Posterior cingulate gyrus (tissue), 11 donors: ENCODE measurements around the gene GAB1.
A peak's percentile ranks its signal among the peaks of the same experiment; 100 is the strongest.

Source experiments
- DNase-seq, 10 donors: peaks; one replicate each; pipeline versions ENCODE4 v3.0.0 to v3.0.0-alpha.2; 2020 to 2021; ENCODE audit warnings: mixed read lengths in 3 of 10
- intact Hi-C: fragments of 100-400 bp; cut with DNase I; formaldehyde crosslinking; loops from one replicate; pipeline ENCODE4 v1.15.1; 2023

Gene GAB1

DNA sequence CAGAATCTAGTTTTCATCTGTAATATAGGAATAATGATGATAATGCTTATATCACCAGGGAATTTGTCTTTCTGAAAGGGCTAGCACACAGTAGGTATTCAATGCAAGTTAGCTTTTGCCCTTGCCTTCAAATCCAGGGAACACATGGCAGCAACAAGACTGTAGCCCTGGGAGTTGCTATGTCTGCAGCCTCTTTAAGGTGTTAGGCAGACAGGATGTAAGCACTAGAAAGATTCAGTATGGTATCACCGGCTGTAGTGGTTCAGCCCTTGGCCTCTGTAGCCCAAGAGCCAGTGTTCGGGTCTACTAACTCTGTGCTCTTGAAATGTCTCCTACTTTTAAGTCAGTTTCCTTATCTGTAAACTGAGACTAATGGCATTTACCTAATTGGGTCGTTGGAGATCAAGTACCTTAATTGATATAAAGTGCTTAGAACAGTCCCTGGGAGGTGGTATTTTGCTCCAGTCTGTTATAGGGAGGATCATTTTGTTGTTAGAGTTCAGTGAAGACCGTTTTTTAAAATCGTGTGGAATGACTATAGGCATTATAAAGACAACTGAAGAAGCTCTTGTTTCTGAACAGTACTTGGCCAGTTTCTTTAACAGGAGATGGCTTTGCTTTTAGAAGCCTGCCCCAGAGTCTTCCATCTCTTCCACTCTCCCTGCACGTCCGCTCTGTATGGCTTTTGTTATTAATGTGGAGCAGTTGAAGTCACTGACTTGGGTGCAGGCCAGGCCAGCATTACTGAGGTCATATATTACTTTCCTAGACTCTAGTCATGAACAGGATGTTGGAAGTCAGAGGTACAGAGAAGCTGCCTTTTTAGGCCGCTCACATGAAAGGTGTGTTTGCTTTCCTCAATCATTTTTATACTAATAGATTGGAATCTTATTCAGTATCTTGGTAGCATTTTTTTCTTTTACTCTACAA lies 44.8 kb downstream of the GAB1 start:
- intact Hi-C loops: no loop called here
- DNase-seq: peak in 7 of 10 donors; percentile 42 to 90 (median 62)

DNA sequence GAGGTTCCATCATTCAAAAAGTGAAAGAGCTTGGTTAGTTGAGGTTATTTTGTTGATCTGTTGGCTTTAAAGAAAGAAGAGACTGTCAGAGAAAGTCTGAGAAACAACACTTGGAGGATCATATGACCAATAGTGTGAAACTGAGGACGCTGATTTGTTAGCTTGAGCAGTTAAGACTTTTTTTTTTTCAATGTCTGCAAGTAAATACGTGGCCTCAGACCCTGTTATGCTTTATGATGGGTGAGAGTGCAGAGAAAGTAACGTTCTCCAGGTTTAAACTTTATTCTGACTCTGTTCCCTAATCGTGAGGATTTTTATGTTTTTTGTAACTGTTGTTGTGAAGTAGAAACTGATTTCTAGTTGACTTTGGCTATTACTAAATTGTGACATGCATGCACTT lies 45.9 kb downstream of the GAB1 start:
- intact Hi-C loops: no loop called here
- no peak for DNase-seq

DNA sequence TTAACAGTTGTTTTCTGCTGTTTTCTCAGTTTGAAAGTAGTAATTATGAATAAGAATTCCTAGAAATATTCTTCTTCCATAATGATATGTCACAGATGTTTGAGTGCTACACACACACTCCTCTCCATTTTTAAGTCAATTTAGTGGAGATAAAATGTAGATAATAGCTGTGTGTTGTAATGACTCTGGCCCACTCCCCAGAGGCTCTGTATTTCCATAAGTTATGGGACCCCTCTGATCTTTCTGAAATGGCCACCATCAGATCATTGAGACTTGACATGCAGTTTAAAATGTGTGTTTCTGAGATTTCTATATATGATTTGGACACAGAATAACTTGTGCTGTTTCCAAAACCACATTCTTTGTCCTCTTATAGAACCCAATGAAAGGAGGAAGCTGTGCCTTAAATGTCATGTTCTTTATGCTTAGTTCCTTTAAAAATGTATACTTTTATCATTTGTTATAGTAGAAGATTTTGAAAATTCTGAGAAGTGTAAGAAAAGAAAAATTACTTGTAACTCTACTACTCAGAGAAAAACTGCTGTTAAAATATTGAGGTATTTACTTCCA lies 46.4 kb downstream of the GAB1 start:
- no peak for DNase-seq
- intact Hi-C loops: no loop called here

DNA sequence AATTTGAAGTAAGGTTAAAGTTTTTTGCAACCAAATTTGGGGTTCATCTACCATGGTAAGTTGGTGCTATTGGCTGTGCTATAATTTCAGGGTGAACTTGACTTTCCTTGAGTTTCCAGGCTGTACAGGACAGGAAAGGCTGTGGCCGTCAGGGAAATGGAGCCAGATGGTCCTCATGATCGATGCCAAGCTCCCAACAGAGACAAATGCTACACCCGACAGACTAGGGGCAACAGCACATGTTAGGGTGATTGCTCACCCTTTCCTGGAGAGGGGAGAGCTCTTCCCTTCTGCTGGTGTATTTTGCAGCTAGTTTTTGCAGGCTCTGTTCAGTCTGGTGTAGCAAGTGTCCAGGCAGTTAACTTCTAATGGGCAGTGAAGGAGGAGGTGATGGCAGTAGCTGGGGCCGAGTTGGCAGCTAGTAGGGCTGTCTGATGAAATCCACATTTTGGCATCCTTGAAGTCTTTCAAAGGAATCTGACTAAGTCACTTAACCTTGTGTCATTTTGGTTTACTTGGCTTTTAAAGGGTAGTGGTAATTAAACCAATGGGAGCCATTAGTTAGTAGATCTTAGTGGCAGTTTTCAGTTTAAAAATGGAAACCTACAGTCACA lies 47.8 kb downstream of the GAB1 start:
- no peak for DNase-seq
- intact Hi-C loops: no loop called here

DNA sequence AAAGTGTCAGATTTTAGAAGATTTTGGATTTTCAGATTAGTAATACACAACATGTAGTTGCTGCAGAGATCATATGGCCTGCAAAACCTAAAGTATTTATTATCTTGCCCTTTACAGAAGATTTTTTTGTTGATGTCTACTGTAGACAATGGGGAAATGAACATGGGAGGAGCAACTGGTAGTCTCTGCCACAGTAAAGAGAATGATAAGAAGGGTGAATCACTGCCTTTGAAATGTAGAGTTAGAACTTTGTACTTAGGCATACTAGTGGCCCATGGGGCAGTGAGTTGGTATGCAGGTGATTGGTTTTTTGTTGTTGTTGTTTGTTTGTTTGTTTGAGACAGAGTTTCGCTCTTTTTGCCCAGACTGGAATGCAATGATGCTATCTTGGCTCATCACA lies 50.1 kb downstream of the GAB1 start:
- intact Hi-C loops: no loop called here
- no peak for DNase-seq

DNA sequence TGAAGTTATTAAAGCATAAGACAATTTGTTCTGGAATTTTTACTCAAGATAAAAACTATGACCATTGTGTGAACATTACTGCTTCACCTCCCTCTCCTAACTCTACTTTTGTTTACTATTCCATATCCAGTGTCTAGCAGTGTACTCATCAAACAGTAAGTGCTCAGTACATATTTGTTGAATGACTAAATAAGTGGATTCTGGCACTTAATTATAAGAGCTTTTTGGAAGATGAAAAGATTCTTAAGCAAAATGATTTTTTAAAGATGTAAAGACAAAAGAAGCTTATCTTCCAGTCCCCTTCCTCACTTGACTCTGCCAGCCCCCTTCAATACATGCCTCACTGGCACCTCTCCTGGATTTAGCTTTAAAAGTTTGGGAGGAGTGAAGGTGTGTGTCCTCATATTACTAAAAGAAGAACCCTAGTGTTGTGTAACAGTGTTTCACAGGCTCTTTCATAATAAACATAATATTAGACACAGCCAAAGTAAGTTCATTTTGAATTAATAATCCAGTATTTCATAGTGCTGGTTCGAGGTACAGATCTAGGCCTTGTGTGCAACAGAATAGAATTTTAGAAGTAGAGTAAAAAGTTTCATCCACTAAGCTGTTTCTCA lies 53.0 kb downstream of the GAB1 start:
- intact Hi-C loops: no loop called here

DNA sequence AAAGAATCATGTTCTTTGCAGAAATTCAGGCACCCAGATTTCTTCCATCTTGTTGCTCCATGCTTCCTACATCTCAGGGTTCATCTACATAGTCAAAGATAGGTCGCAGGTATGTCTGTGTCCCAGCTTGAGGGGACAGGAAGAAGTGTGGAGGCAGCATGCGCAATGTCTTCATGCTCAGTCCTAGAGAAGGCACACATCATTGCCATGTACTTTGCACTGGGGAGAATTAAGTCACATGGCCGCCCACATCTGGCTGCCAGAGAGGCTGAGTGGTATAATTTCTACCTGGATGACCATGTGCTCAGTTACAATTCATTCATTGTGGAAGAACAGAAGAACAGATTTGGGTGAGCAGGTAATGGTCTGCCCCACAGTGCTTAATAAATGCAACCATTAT lies 54.1 kb downstream of the GAB1 start:
- DNase-seq: peak in 1 of 10 donors; percentile 83
- intact Hi-C loops: no loop called here

More for the DNA sequence above, 53.0 kb downstream of the GAB1 start:
- no peak for DNase-seq

DNA sequence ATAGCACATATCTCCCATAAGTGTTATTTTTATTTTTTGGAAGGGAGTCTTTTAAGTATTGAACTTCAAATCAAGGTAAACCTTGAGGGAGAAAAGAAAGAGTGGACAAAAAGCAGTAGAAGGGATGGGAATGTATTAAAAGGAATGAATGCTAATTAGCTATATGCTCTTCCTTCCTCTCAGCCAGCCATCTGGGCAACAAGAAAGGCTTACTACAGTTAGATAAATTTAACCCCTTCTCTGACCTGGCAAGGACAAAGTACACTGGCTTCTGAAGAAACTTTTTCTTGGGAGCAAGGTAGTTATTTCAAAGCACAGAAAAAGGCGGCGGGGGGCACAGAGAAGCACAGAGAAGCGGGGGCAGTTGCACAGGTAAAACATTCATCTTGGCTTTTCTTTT lies 54.6 kb downstream of the GAB1 start:
- intact Hi-C loops: no loop called here
- DNase-seq: no peak

DNA sequence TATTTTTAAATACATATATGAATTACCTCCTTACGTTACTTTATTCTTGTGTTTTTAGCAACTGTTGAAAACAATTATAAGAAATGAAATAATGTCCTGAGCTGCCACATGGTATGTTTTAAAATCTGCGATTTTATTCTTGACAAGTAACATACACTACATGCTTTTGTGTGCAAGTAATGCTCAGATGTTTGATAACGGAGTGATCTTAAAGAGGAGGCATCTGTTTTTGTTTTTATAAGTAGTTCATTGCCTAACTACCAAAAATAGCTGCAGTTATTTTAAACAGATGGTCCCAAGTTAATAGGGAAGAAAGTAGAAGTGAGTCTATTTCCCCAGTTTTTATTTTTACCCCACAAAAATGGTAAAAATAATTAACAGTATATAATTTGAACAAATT lies 55.2 kb downstream of the GAB1 start:
- intact Hi-C loops: no loop called here
- no peak for DNase-seq

DNA sequence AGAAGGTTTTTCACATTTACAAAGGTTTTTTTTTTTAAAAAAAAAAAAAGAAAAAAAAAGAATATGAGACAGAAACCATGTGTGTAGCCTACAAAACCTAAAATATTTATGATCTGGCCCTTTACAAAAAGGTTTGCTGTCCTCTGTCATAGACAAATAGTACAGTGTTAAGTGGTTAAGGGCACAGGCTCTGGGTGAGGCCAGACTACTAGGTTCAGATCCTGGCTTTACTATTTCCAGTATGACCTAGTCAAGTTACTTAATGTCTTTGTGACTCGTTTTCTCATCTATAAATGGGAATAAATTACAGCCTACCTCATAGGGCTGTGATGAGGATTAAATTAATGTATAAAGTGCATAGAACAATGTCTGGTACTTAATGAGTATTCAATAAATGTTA lies 56.5 kb downstream of the GAB1 start:
- intact Hi-C loops: no loop called here
- no peak for DNase-seq

DNA sequence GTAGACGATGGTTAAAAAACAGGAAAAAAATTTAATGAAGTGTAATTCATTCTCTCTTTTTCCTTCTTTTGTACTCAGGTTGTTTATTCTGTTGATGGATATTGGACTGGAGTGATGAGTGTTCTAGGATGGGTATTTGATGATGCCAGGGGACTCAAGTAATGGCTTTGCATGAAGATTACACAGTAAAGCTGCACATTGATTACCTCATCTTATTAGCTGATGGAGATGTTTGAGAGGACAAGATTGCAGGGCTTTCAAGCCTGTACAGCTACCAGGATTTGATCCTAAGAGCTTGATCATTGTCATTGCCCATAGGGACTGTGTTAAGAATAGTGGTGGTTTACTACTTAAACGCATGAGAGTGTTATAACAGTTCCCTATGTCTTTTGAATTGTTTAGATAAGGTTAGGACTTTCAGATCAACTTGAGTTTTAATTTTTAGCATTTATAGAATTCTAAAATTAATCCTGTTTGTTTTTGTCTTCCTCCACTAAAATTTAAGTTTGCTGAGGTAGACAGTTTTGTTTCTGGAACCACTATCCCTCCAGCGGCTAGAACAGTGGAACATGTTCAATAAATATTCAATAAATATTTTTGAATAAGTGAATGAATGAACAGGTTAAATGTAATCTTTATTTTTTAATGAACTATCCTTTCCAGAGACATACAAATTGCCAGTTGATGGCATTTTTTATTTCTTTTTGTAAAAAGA lies 58.2 kb downstream of the GAB1 start:
- no peak for DNase-seq
- intact Hi-C loops: no loop called here

DNA sequence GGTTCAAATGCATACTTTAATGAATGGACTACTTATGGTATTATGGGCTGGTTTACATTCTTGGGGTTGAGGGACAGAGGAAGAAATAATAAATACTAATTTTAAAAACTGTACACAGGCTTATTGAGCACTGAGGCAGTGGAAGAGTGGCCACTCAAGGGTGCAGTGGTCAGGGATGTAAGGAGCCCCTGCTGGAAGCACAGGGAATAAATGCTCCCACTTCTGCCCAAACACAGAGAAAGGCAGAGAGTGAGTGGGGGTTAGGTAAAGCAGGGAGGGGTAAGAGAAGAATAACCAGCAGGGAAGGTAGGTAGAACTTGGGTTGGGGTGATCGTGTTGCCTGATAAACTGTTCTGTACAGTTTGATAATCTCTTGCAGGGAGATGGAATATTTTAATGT lies 60.0 kb downstream of the GAB1 start:
- DNase-seq: no peak
- intact Hi-C loops: no loop called here

DNA sequence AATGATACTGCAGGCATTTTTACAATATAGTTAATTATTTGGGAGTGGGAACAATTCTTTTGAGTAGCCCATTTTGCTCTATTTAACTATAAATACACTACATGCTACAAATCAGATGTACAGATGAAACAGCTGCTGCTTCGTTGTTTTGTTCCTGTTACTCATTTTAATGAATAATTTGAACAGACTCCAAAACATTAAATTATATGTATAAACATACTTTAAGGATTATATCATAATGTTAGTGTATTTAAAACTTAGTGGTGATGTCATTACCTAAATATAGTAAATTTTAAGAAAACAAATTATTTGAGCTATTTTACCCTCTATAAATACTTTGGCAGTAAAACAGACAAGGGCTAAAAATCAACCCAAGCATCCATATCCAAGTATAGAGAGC lies 60.7 kb downstream of the GAB1 start:
- DNase-seq: no peak
- intact Hi-C loops: no loop called here

DNA sequence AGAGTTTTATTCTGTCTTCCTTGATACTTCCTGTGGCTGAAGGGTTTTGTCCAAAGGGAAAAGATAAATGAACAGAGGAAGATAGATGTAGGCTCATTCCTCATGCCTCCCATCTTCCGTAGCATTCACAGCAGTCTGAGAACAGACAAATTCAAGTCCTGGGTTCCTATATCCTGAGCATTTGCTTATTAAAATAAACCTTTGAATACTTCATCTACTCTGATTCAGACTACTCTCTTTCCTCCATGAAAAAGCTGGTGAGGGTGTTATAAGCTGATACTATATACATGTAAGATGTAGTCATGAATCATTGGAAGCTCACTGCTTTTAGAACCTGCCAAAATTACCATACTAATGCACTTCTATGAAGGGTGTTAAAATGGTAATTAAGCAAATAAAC lies 61.2 kb downstream of the GAB1 start:
- intact Hi-C loops: no loop called here
- DNase-seq: no peak

DNA sequence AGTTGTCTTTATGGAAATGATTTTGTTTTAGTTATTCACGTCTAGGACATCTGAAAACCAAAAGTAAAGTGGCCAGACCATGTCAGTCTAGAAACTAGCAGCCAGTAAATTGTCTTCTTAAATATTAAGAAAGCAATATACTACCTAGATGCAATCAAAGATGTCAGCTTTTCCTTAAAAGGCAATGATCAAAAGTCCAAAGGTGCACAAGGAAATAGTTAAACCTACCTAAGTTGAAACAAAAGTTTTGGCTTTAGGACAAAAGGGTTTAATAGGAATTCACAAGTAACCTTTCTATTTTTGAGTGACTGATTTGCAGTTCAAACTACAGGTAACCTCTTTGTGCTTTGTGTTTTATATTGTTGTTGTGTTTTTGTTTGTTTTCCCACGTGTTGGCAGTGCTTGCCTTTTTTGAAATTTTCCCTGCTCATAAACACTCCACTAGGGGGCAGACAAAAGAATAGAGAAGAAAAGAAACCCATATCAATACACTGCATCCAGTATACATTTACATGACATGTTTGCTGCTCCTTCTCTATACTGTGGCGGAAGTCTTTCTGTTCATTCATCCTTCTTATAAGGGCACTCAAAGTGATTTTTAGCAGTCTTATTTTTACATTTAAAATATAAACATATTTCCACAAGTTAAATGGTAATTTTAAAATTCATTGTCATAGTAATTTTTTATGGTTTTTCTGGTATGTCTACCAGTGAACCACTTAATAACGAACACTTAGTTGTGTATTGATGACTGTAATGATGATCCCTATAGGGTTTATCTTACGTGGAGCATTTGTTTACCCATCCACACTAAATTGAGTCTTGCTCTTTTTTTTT lies 62.7 kb downstream of the GAB1 start:
- no peak for DNase-seq
- intact Hi-C loops: no loop called here

DNA sequence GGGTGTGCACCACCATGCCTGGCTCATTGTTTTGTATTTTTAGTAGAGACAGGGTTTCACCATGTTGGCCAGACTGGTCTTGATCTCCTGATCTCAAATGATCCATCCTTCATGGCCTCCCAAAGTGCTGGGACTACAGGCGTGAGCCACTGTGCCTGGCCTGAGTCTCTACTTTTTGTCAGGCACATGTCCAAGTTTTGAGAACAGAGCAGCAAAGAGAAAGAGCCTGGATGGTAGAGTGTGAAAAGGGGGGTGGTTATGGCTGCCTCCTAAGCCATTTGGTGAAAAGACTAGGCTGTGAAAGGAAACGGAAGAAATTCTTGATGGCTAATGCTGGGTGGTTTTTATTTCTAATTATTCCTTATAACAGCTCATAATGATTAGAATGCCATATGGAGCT lies 63.4 kb downstream of the GAB1 start:
- no peak for DNase-seq
- intact Hi-C loops: loop anchor here (10.0 kb wide), 1 partner anchor 55 kb away; no protein-coding TSS in a partner anchor

DNA sequence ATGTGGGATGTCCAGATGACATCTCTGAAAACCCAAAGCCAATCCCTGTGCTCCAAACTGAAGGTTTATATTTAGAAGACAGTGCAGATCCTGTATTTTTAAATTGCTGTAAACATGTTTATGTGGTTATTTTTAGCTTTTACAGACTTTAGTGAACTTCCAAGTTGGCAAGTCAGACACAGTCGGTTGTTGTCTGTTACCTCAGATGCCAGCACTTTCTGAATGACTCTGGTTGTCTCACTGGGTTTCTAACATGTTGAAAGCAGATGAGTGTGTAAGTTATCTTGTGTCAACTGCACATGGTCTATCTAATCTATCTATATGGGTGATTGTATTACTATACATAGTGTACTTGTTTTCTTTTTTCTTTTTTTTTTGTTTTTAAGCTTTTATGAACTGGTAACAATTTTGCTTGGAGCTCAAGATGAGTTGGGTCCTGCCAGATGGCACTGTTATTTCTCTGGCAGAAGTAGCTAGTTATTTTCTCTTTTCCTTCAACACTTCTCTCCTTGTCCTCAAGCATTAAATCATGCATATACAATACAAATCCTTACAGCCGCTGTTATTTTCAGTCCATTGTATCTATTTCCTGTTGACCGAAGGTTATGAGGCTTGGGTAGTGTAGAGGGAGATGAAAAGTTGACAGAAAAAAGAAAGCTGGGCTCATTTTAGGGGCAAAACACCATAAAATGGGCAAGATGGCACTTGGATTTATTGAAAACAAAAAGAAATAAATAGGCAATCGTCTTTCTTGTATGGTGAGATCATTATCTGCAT lies 66.3 kb downstream of the GAB1 start:
- intact Hi-C loops: loop anchor here (10.0 kb wide), 1 partner anchor 58 kb away; no protein-coding TSS in a partner anchor
- no peak for DNase-seq

DNA sequence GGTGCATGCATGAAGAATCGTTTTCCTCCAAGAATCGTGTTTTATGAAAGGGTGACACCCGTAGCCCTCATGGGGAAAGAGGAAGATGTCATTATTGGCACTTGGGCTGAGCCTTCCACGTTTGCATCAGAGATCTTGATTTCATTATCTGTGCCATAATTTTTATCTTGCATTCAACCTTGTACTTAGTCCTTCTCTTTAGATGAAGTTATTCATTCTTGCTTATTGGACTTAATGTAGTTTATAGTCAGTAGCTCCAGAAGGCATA lies 66.8 kb downstream of the GAB1 start:
- DNase-seq: no peak
- intact Hi-C loops: loop anchor here (10.0 kb wide), 1 partner anchor 59 kb away; no protein-coding TSS in a partner anchor

DNA sequence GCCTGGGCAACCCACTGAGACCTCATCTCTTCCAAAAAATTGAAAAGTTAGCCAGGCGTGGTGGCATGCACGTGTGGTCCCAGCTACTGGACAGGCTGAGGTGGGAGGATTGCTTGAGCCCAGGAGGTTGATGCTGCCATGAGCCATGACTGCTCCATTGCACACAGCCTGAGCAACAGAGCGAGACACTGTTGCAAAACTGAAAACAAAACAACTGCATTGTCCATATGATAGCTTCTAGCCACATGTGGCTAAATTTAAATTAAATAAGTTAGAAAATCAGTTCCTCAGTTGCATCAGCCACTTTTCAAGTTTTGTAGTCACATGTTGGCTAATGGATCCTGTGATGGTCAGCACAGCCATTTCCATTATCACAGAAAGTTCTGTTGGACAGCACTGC lies 67.9 kb downstream of the GAB1 start:
- no peak for DNase-seq
- intact Hi-C loops: loop anchor here (10.0 kb wide), 1 partner anchor 60 kb away; no protein-coding TSS in a partner anchor
